Osteocyte (in vitro differentiated cells): ENCODE results near the gene PPP1R12B. TPM values are rescaled to one million over a fixed set of nuclear protein-coding genes. Genes with fewer than 3 reads are reported as not detected.

ENCODE experiments used
- DNase-seq: peaks from one replicate; pipeline ENCODE4 v3.0.0; 2021; ENCODE audit warnings: mixed read lengths; ENCODE audit not compliant: unreplicated experiment; ENCODE audit errors: extremely low spot score
- H3K27ac Mint-ChIP-seq: one replicate; pipeline ENCODE4 v1.8.0; 2021; ENCODE audit warnings: mild to moderate bottlenecking, mixed read lengths; ENCODE audit not compliant: unreplicated experiment
- H3K27me3 Mint-ChIP-seq: one replicate; pipeline ENCODE4 v1.8.0; 2021; ENCODE audit warnings: mixed read lengths; ENCODE audit not compliant: unreplicated experiment
- H3K36me3 Mint-ChIP-seq: one replicate; pipeline ENCODE4 v1.8.0; 2021; ENCODE audit warnings: mixed read lengths; ENCODE audit not compliant: unreplicated experiment
- H3K4me1 Mint-ChIP-seq: one replicate; pipeline ENCODE4 v1.8.0; 2021; ENCODE audit warnings: mixed read lengths; ENCODE audit not compliant: unreplicated experiment
- H3K4me3 Mint-ChIP-seq: one replicate; pipeline ENCODE4 v1.8.0; 2021; ENCODE audit warnings: mild to moderate bottlenecking, moderate library complexity, mixed read lengths; ENCODE audit not compliant: unreplicated experiment
- H3K9me3 Mint-ChIP-seq: one replicate; pipeline ENCODE4 v1.8.0; 2021; ENCODE audit warnings: mixed read lengths; ENCODE audit not compliant: unreplicated experiment
- total RNA-seq: library from RNA; stranded (reverse); gene quantifications from 2 replicates; pipeline ENCODE4 v1.2.1, GENCODE V29; 2021
- TF ChIP-seq, protein P1 (sequence below): fragments of 200-600 bp; sonication (generic); IDR thresholded peaks from 2 replicates; pipeline ENCODE4 v1.5.0; 2021; ENCODE audit warnings: antibody characterized with exemption, mild to moderate bottlenecking, moderate library complexity

The PPP1R12B gene
- total RNA-seq, 1 donor from 2014 or later, result 14.6 TPM

- Mint-ChIP-seq H3K4me1 (peaks cover 46% of the 10 kb centered on the region), H3K9me3 (no peaks in the 10 kb centered on the region), H3K4me3 (no peak overlapping the region), H3K27ac (peak overlapping the region; percentile 90), H3K36me3 (peaks cover 4% of the 10 kb centered on the region), H3K27me3 (no peaks in the 10 kb centered on the region)
- TF ChIP-seq, protein P1, sequence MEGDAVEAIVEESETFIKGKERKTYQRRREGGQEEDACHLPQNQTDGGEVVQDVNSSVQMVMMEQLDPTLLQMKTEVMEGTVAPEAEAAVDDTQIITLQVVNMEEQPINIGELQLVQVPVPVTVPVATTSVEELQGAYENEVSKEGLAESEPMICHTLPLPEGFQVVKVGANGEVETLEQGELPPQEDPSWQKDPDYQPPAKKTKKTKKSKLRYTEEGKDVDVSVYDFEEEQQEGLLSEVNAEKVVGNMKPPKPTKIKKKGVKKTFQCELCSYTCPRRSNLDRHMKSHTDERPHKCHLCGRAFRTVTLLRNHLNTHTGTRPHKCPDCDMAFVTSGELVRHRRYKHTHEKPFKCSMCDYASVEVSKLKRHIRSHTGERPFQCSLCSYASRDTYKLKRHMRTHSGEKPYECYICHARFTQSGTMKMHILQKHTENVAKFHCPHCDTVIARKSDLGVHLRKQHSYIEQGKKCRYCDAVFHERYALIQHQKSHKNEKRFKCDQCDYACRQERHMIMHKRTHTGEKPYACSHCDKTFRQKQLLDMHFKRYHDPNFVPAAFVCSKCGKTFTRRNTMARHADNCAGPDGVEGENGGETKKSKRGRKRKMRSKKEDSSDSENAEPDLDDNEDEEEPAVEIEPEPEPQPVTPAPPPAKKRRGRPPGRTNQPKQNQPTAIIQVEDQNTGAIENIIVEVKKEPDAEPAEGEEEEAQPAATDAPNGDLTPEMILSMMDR, result no peak
- no peak for DNase-seq
Measured at GRCh38 chr1:202565890-202566602, 217.5 kb downstream of the PPP1R12B start.

DNA sequence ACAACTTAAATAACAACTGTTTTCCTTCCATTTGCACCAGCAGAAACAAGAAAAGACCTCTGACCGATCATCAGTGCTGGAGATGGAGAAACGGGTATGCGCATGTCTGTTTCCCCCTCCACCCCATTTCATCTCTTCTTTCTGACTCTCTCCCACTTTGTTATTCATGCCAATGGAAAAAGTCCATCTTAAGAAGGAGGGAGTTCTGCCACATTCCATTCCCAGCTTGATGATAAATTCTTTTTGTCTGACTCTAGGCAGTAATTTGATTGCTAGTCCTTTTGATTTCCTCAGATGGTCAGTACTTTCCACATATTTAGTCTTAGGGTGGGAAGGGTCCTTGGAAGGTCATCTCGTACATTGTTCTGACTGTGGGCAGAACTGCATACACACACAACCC, 219.2 kb downstream of the PPP1R12B start:
- H3K4me3 Mint-ChIP-seq, result peak overlapping the region; percentile 16
- H3K9me3 Mint-ChIP-seq, result no peaks in the 10 kb centered on the region
- H3K4me1 Mint-ChIP-seq, result peaks cover 46% of the 10 kb centered on the region
- TF ChIP-seq, protein P1, result no peak
- peak overlapping the region; percentile 90 for H3K27ac Mint-ChIP-seq
- no peaks in the 10 kb centered on the region for H3K27me3 Mint-ChIP-seq
- DNase-seq, result no peak
- H3K36me3 Mint-ChIP-seq, result peaks cover 6% of the 10 kb centered on the region

- no peaks in the 10 kb centered on the region for H3K27me3 Mint-ChIP-seq
- peaks cover 10% of the 10 kb centered on the region for H3K36me3 Mint-ChIP-seq
- TF ChIP-seq, protein P1, result no peak
- peak overlapping the region; percentile 90 for H3K27ac Mint-ChIP-seq
- H3K4me1 Mint-ChIP-seq, result peaks cover 46% of the 10 kb centered on the region
- DNase-seq, result no peak
- no peaks in the 10 kb centered on the region for H3K9me3 Mint-ChIP-seq
- no peak overlapping the region for H3K4me3 Mint-ChIP-seq
Measured at GRCh38 chr1:202568410-202568809, 219.9 kb downstream of the PPP1R12B start.

DNA sequence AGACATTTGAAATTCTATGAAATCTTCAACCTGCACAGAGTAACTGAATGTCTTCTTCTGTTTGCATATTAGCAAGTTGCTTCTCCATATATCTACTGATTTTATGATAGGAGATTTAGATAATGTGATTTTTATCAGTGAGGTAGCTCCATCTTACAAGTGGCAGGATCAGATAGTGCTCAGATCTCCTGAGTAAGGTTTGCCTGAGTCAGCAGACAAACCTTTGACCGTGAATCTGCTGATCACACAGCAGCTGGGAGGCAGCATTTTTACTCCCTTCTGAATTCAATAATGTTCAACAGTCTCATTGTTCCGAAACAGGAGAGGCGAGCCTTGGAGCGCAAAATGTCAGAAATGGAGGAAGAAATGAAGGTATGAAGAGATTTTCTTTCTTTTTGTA, 220.3 kb downstream of the PPP1R12B start:
- DNase-seq, result no peak
- Mint-ChIP-seq H3K4me3 (no peak overlapping the region), H3K36me3 (peaks cover 10% of the 10 kb centered on the region), H3K27me3 (no peaks in the 10 kb centered on the region), H3K4me1 (peaks cover 46% of the 10 kb centered on the region), H3K27ac (peak overlapping the region; percentile 90), H3K9me3 (no peaks in the 10 kb centered on the region)
- TF ChIP-seq, protein P1, result no peak

DNA sequence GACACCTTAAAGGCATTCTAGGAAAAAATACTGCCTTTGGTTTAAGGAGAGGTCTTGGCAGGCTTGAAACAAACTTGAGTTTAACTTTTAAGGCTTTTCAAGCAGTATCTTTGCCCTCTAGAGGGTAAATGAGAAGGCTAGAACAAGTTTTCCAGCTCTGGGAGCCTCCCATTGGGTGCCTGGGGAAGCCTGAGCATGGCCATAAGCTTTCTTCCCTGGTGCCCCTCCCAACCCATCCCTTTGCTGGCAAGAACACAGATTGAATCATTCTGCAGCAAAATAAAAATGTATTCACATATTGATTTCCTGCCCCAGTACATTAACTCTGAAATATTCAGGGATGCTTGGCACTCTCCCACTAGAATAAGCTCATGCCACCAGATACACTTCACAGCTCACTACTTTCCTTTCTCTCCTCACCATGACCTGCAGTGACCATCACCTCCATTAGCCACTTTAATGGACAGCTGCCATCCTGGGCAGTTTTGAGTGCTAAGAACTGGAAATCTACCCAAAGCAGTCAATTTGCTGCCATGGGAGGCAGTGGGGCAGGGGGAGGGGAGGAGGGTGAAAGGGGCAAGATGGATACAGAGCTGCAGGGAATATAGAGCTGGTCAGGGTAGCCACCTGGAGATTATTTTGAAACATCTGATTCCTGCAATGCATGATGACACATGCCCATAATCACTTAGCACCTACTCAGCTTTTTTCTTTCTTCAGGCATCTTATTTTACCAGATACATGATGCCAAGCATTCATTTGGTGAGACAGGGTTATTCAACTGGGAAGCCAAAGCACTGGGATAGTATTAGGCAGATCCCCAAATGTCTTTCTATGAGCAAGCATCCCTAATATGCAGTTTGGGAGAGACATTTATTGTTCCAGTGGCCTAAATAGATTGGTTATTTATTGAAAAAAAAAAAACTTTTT, 221.2 kb downstream of the PPP1R12B start:
- no peak for DNase-seq
- H3K27ac Mint-ChIP-seq, result no peak overlapping the region
- peaks cover 47% of the 10 kb centered on the region for H3K4me1 Mint-ChIP-seq
- H3K9me3 Mint-ChIP-seq, result no peaks in the 10 kb centered on the region
- H3K27me3 Mint-ChIP-seq, result no peaks in the 10 kb centered on the region
- H3K4me3 Mint-ChIP-seq, result no peak overlapping the region
- peaks cover 6% of the 10 kb centered on the region for H3K36me3 Mint-ChIP-seq
- TF ChIP-seq, protein P1, result no peak
